Psoas muscle (tissue), 8 donors: ENCODE measurements around the gene PRMT5. TPM values are rescaled to one million over a fixed set of nuclear protein-coding genes. Genes with fewer than 3 reads are reported as not detected.

ENCODE experiments used
- ATAC-seq, 4 donors: fragments of 200-7000 bp; cut with Tn5 transposase; one replicate each; pipeline ENCODE4 v1.9.1; 2020; ENCODE audit warnings: moderate library complexity in 3 of 4, mild to moderate bottlenecking in 2 of 4
- DNase-seq, 2 donors: peaks; one replicate each; pipeline ENCODE4 v3.0.0-alpha.2; 2020
- H3K27ac ChIP-seq: fragments of 200-600 bp; one replicate; pipeline ENCODE4 v1.8.0; 2022
- H3K27me3 ChIP-seq, 3 donors: fragments of 200-600 bp in 1 of 3; one replicate each; pipeline versions ENCODE4 v1.6.1 to v1.8.0; 2013 to 2022; ENCODE audit warnings: low read length in 2 of 3, mild to moderate bottlenecking in 2 of 3, moderate library complexity in 1 of 3; ENCODE audit not compliant: insufficient read depth in 3 of 3
- H3K36me3 ChIP-seq, 2 donors: fragments of 200-600 bp in 1 of 2; one replicate each; pipeline versions ENCODE4 v1.6.1 to v1.8.0; 2013 to 2022; ENCODE audit warnings: low read depth in 1 of 2, mild to moderate bottlenecking in 1 of 2, moderate library complexity in 1 of 2; ENCODE audit not compliant: insufficient read depth in 1 of 2
- H3K4me1 ChIP-seq: fragments of 200-600 bp; one replicate; pipeline ENCODE4 v1.8.0; 2022
- H3K4me3 ChIP-seq: fragments of 200-600 bp; one replicate; pipeline ENCODE4 v1.8.0; 2022; ENCODE audit warnings: mild to moderate bottlenecking
- H3K9me3 ChIP-seq: fragments of 200-600 bp; one replicate; pipeline ENCODE4 v1.8.0; 2022
- CTCF ChIP-seq: fragments of 200-600 bp; IDR thresholded peaks from one replicate; pipeline ENCODE4 v1.8.0; 2022; ENCODE audit warnings: antibody characterized with exemption
- WGBS, 3 donors: extraction: QIAGEN DNeasy Blood & Tissue Kit; methylation state at CpG; one replicate each; pipeline versions ENCODE4 v1.1.6 to v1.1.7; 2013; 5-methylcytosine and 5-hydroxymethylcytosine counted together
- intact Hi-C, 2 donors: fragments of 100-400 bp; cut with DNase I; formaldehyde crosslinking; loops; one replicate each; pipeline versions ENCODE4 v1.11.0 to v1.14.2; 2022
- polyA plus RNA-seq, 3 donors: library from polyadenylated mRNA; stranded (reverse); fragments of 200-250 nt; gene quantifications; one replicate each; pipeline ENCODE4 v1.2.3, GENCODE V29; 2013
- total RNA-seq, 4 donors: library from RNA; stranded (reverse); fragmentation: NEBNext Ultra II Directional in 2 of 4; extraction: Animal tissue kit (Norgen Biotek cat#: 25700) in 2 of 4; gene quantifications; one replicate each; pipeline versions ENCODE4 v1.2.1 to v1.2.4, GENCODE V29; 2021 to 2023
- donor health status: healthy with polysubstance abuse.
- donor health status: DM: no; HTN: no; CAD: no; lungs with moderate emphysema.
- donor health status: Bipolar disorder and iron deficiency.
- donor health status: healthy.
- donor health status: DM: yes; HTN: yes; CAD: no.
- donor health status: DM: no; HTN: no; CAD: no.
- donor health status: DM: no; HTN: no; CAD: no.
- donor health status: DM: yes; HTN: yes; CAD: no.

The PRMT5 gene
- total and polyA plus RNA-seq, 7 donors: 45.3 to 99.5 (median 76.1) TPM

GRCh38 chr14:22908601-22909000 is 20.6 kb downstream of the PRMT5 start:
- ATAC-seq (no peak), DNase-seq (no peak)
- H3K4me3 ChIP-seq: no peak overlapping the region
- intact Hi-C loops: no loop called here
- no peaks in the 10 kb centered on the region for H3K27me3 ChIP-seq
- peaks cover 16% of the 10 kb centered on the region for H3K4me1 ChIP-seq
- H3K9me3 ChIP-seq: no peaks in the 10 kb centered on the region
- TF ChIP-seq CTCF: no peak
- H3K36me3 ChIP-seq: peaks cover 8 to 87% of the 10 kb centered on the region in 2 donors
- H3K27ac ChIP-seq: no peak overlapping the region
- 86 to 92% (median 89%) methylated on average over 8 of the region's 8 CpGs for WGBS, 3 donors

GRCh38 chr14:22907429-22907828 is 21.7 kb downstream of the PRMT5 start:
- no peak for ATAC-seq
- H3K36me3 ChIP-seq: peaks cover 9 to 96% of the 10 kb centered on the region in 2 donors

GRCh38 chr14:22906073-22906472 is 23.1 kb downstream of the PRMT5 start:
- Histone ChIP-seq H3K27me3 (no peaks in the 10 kb centered on the region), H3K9me3 (no peaks in the 10 kb centered on the region), H3K36me3 (peaks cover 13 to 97% of the 10 kb centered on the region in 2 donors), H3K4me1 (peaks cover 2% of the 10 kb centered on the region), H3K4me3 (no peak overlapping the region), H3K27ac (no peak overlapping the region)
- intact Hi-C loops: no loop called here
- no peak for DNase-seq
- no peak for ATAC-seq
- WGBS, 3 donors: 95 to 98% (median 96%) methylated on average over 20 of the region's 20 CpGs
- no peak for TF ChIP-seq CTCF

More at GRCh38 chr14:22907429-22907828, 21.7 kb downstream of the PRMT5 start:
- TF ChIP-seq CTCF: no peak
- peaks cover 15% of the 10 kb centered on the region for H3K4me1 ChIP-seq
- no peak overlapping the region for H3K4me3 ChIP-seq
- DNase-seq: no peak
- H3K27ac ChIP-seq: no peak overlapping the region
- H3K9me3 ChIP-seq: no peaks in the 10 kb centered on the region
- H3K27me3 ChIP-seq: no peaks in the 10 kb centered on the region
- intact Hi-C loops: no loop called here
- 94 to 97% (median 94%) methylated on average over 3 of the region's 3 CpGs for WGBS, 3 donors

GRCh38 chr14:22905627-22906026 is 23.5 kb downstream of the PRMT5 start:
- ATAC-seq (no peak), DNase-seq (no peak)
- Histone ChIP-seq H3K4me1 (no peaks in the 10 kb centered on the region), H3K9me3 (no peaks in the 10 kb centered on the region), H3K36me3 (peaks cover 13 to 97% of the 10 kb centered on the region in 2 donors), H3K27me3 (no peaks in the 10 kb centered on the region), H3K27ac (no peak overlapping the region), H3K4me3 (no peak overlapping the region)
- TF ChIP-seq CTCF: no peak
- WGBS, 3 donors: 92 to 97% (median 92%) methylated on average over 4 of the region's 4 CpGs
- intact Hi-C loops: no loop called here

- DNase-seq (no peak), ATAC-seq (no peak)
- intact Hi-C loops: no loop called here
- TF ChIP-seq CTCF: no peak
- Histone ChIP-seq H3K36me3 (peaks cover 13 to 88% of the 10 kb centered on the region in 2 donors), H3K4me1 (no peaks in the 10 kb centered on the region), H3K9me3 (no peaks in the 10 kb centered on the region), H3K4me3 (no peak overlapping the region), H3K27ac (no peak overlapping the region), H3K27me3 (no peaks in the 10 kb centered on the region)
- 91 to 100% (median 96%) methylated on average over 2 of the region's 2 CpGs for WGBS, 3 donors
Measured at GRCh38 chr14:22903742-22904087, 25.5 kb downstream of the PRMT5 start.
